Heart left ventricle (tissue), 16 donors: ENCODE results near the gene PLD2. TPM values are rescaled to one million over a fixed set of nuclear protein-coding genes. Genes with fewer than 3 reads are reported as not detected.

Experiments used
- ATAC-seq, 4 donors: fragments of 200-7000 bp; cut with Tn5 transposase; one replicate each; pipeline ENCODE4 v1.9.1; 2020 to 2022; ENCODE audit warnings: moderate library complexity in 4 of 4, mild to moderate bottlenecking in 3 of 4, moderate number of reproducible peaks in 1 of 4
- DNase-seq, 5 donors: peaks; one replicate each; pipeline ENCODE4 v3.0.0-alpha.2; 2020
- H3K27ac ChIP-seq, 12 donors: fragments of 200-600 bp; sonication (generic) in 4 of 12; one replicate each; pipeline versions ENCODE4 v1.5.0 to v1.8.0; 2016 to 2022; ENCODE audit warnings: mild to moderate bottlenecking in 2 of 12
- H3K27me3 ChIP-seq, 9 donors: fragments of 200-600 bp; sonication (generic) in 2 of 9; one replicate each; pipeline versions ENCODE4 v1.5.1 to v1.8.0; 2016 to 2022; ENCODE audit warnings: mild to moderate bottlenecking in 3 of 9
- H3K36me3 ChIP-seq, 9 donors: fragments of 200-600 bp; sonication (generic) in 2 of 9; one replicate each; pipeline versions ENCODE4 v1.5.0 to v1.8.0; 2018 to 2022; ENCODE audit warnings: mild to moderate bottlenecking in 2 of 9
- H3K4me1 ChIP-seq, 12 donors: fragments of 200-600 bp; sonication (generic) in 4 of 12; one replicate each; pipeline versions ENCODE4 v1.5.0 to v1.8.0; 2016 to 2022; ENCODE audit warnings: mild to moderate bottlenecking in 3 of 12
- H3K4me3 ChIP-seq, 12 donors: fragments of 200-600 bp; sonication (generic) in 4 of 12; one replicate each; pipeline versions ENCODE4 v1.5.0 to v1.8.0; 2017 to 2022; ENCODE audit warnings: mild to moderate bottlenecking in 9 of 12, moderate library complexity in 4 of 12
- H3K9me3 ChIP-seq, 12 donors: fragments of 200-600 bp; sonication (generic) in 4 of 12; one replicate each; pipeline versions ENCODE4 v1.5.0 to v1.8.0; 2016 to 2022; ENCODE audit warnings: mild to moderate bottlenecking in 1 of 12
- CTCF ChIP-seq, 12 donors: fragments of 200-600 bp; sonication (generic) in 4 of 12; IDR thresholded peaks; one replicate each; pipeline versions ENCODE4 v1.5.0 to v1.8.0; 2018 to 2022; ENCODE audit warnings: antibody characterized with exemption in 12 of 12, mild to moderate bottlenecking in 5 of 12
- POLR2A ChIP-seq, 2 donors: fragments of 450-650 bp; IDR thresholded peaks; one replicate each; pipeline ENCODE4 v1.6.1; 2017; ENCODE audit warnings: antibody characterized with exemption in 2 of 2, mild to moderate bottlenecking in 2 of 2, moderate library complexity in 2 of 2
- WGBS, 4 donors: extraction: QIAGEN DNeasy Blood & Tissue Kit in 2 of 4; methylation state at CpG; one replicate each; pipeline versions ENCODE4 v1.1.5 to v1.1.7; 2013 to 2018; 5-methylcytosine and 5-hydroxymethylcytosine counted together
- intact Hi-C, 10 donors: fragments of 100-400 bp; cut with DNase I; formaldehyde crosslinking; loops; one replicate each; pipeline versions ENCODE4 v1.11.1 to v1.14.2; 2022
- polyA plus RNA-seq, 2 donors: library from polyadenylated mRNA; stranded (reverse); fragments of 200-250 nt; gene quantifications; one replicate each; pipeline ENCODE4 v1.2.3, GENCODE V29; 2013
- total RNA-seq, 9 donors: library from RNA; depleted of rRNA in 2 of 9; stranded (reverse); fragments of >200 nt in 2 of 9; fragmentation: NEBNext Ultra II Directional in 3 of 9; extraction: Animal tissue kit (Norgen Biotek cat#: 25700) in 3 of 9; gene quantifications; one replicate each; pipeline versions ENCODE4 v1.1.0 to v1.2.4, GENCODE V29; 2016 to 2023
- donor health status: ischemic (EF 13 %, LVEDD 7.1; RV severe dilation, severe dysfunction).
- donor health status: healthy with polysubstance abuse.
- donor health status: DM: no; HTN: yes; CAD: no.
- donor health status: DM: no; HTN: no; CAD: no.
- donor health status: ischemic (EF 25% LVEDD 6.9; RV normal size, moderate dysfunction).
- donor health status: ischemic (EF 25% LVEDD 5.7; RV mildly dilated, moderate dysfunction).
- donor health status: healthy.
- donor health status: DM: yes; HTN: yes; CAD: no.
- donor health status: ischemic (EF 35%, LVEDD 5.7; RV mildly dilated, moderate dysfunction).
- donor health status: nonischemic (EF 11% LVEDD 7.7; RV severe dilation, severe dysfunction).
- donor health status: DM: yes; HTN: yes; CAD: no.
- donor health status: PGD.
- donor health status: ischemic (EF 29% LVEDD 5.4; RV normal size, mild dysfunction).
- donor health status: nonischemic (EF 23%, LVEDD 6.1; RV moderate dilation, normal function).

PLD2 gene
- total and polyA plus RNA-seq, 11 donors: 5.3 to 17.9 (median 8.5) TPM

- H3K4me1 ChIP-seq: peaks cover 0 to 67% (median 19%) of the 10 kb centered on the region in 12 donors
- H3K27me3 ChIP-seq: no peaks in the 10 kb centered on the region
- TF ChIP-seq CTCF (IDR thresholded peaks at IDR 0.05) (no peak), POLR2A (IDR thresholded peaks at IDR 0.05) (no peak)
- H3K4me3 ChIP-seq: no peak overlapping the region
- ATAC-seq (peak in 3 of 4 donors; percentile 28 to 64 (median 35)), DNase-seq (no peak)
- H3K27ac ChIP-seq: peak overlapping the region in 6 of 12 donors; percentile 4 to 68 (median 28)
- intact Hi-C loops: no loop called here
- H3K36me3 ChIP-seq: peaks cover 0 to under 1% (median 0%) of the 10 kb centered on the region in 9 donors
- no peaks in the 10 kb centered on the region for H3K9me3 ChIP-seq
- 74 to 83% (median 80%) methylated on average over 5 of the region's 5 CpGs for WGBS, 4 donors
These were observed 42.1 kb downstream of the PLD2 start for GRCh38 chr17:4849011-4849536.

- Histone ChIP-seq H3K9me3 (no peaks in the 10 kb centered on the region), H3K4me1 (peaks cover 0 to 58% (median 19%) of the 10 kb centered on the region in 12 donors), H3K36me3 (peaks cover 0 to 8% (median 0%) of the 10 kb centered on the region in 9 donors), H3K27me3 (no peaks in the 10 kb centered on the region), H3K4me3 (no peak overlapping the region), H3K27ac (peak overlapping the region in 1 of 12 donors; percentile 68)
- no peak for TF ChIP-seq POLR2A (IDR thresholded peaks at IDR 0.05)
- TF ChIP-seq CTCF (IDR thresholded peaks at IDR 0.05): no peak
- ATAC-seq: no peak
- intact Hi-C loops: no loop called here
- no peak for DNase-seq
- 76 to 93% (median 85%) methylated on average over 2 of the region's 2 CpGs for WGBS, 4 donors
These were observed 43.3 kb downstream of the PLD2 start for GRCh38 chr17:4850246-4850645.

- H3K27me3 ChIP-seq: no peaks in the 10 kb centered on the region
- ATAC-seq (no peak), DNase-seq (no peak)
- H3K4me1 ChIP-seq: peaks cover 0 to 54% (median 21%) of the 10 kb centered on the region in 12 donors
- no peak overlapping the region for H3K27ac ChIP-seq
- no peaks in the 10 kb centered on the region for H3K9me3 ChIP-seq
- peaks cover 0 to 8% (median 0%) of the 10 kb centered on the region in 9 donors for H3K36me3 ChIP-seq
- no peak overlapping the region for H3K4me3 ChIP-seq
- intact Hi-C loops: no loop called here
- no peak for TF ChIP-seq POLR2A (IDR thresholded peaks at IDR 0.05)
- no peak for TF ChIP-seq CTCF (IDR thresholded peaks at IDR 0.05)
- 90 to 94% (median 92%) methylated on average over 3 of the region's 3 CpGs for WGBS, 4 donors
These were observed 44.1 kb downstream of the PLD2 start for GRCh38 chr17:4851084-4851483.

GRCh38 chr17:4852567-4853207 is 45.7 kb downstream of the PLD2 start:
- intact Hi-C loops: no loop called here
- DNase-seq: no peak
- TF ChIP-seq CTCF (IDR thresholded peaks at IDR 0.05) (no peak), POLR2A (IDR thresholded peaks at IDR 0.05) (no peak)
- ATAC-seq: no peak
- Histone ChIP-seq H3K4me1 (peaks cover 0 to 56% (median 25%) of the 10 kb centered on the region in 12 donors), H3K27ac (no peak overlapping the region), H3K27me3 (no peaks in the 10 kb centered on the region), H3K9me3 (no peaks in the 10 kb centered on the region), H3K36me3 (peaks cover 0 to 8% (median 0%) of the 10 kb centered on the region in 9 donors), H3K4me3 (no peak overlapping the region)
